Activated naive CD8-positive, alpha-beta T cell (primary cell): ENCODE results near the gene SRRM2.

ENCODE experiments used
- H3K27ac Mint-ChIP-seq: one replicate; pipeline ENCODE4 v1.8.0; 2021; ENCODE audit warnings: mixed read lengths
- H3K27me3 Mint-ChIP-seq: one replicate; pipeline ENCODE4 v1.8.0; 2021; ENCODE audit warnings: mixed read lengths
- H3K36me3 Mint-ChIP-seq: one replicate; pipeline ENCODE4 v1.8.0; 2021; ENCODE audit warnings: mixed read lengths
- H3K4me1 Mint-ChIP-seq: one replicate; pipeline ENCODE4 v1.8.0; 2021; ENCODE audit warnings: low read depth, mixed read lengths
- H3K4me3 Mint-ChIP-seq: one replicate; pipeline ENCODE4 v1.8.0; 2021; ENCODE audit warnings: mild to moderate bottlenecking, mixed read lengths
- H3K9me3 Mint-ChIP-seq: one replicate; pipeline ENCODE4 v1.8.0; 2021; ENCODE audit warnings: low read depth, mixed read lengths

Gene SRRM2

GRCh38 chr16:2711370-2712062 is 40.9 kb upstream of the SRRM2 start:
- no peaks in the 10 kb centered on the region for H3K27me3 Mint-ChIP-seq
- H3K4me3 Mint-ChIP-seq, result no peak overlapping the region
- H3K9me3 Mint-ChIP-seq, result no peaks in the 10 kb centered on the region
- H3K27ac Mint-ChIP-seq, result no peak overlapping the region
- H3K4me1 Mint-ChIP-seq, result peaks cover 5% of the 10 kb centered on the region
- no peaks in the 10 kb centered on the region for H3K36me3 Mint-ChIP-seq

DNA sequence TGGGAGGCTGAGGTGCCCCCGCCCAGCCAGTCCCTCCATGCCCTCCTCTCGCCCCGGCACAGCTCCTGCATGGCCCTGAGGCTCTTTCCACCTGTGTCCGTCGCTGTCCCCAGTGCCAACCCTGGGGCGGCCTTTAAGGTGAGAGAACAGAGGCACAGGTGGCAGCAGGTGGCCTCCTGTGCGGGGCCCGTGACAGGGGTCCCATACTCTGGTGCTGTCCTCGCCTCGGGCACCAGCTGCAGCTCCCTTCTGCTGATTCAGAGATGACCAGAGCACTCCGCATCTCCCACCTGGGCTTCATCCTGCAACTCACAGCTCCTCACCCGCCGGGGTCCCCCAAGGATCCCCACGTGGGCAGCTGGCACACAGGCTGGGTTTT is 40.4 kb upstream of the SRRM2 start:
- Mint-ChIP-seq H3K36me3 (no peaks in the 10 kb centered on the region), H3K27me3 (no peaks in the 10 kb centered on the region), H3K4me3 (no peak overlapping the region)

GRCh38 chr16:2712546-2712945 is 39.9 kb upstream of the SRRM2 start:
- H3K4me3 Mint-ChIP-seq, result no peak overlapping the region
- H3K36me3 Mint-ChIP-seq, result no peaks in the 10 kb centered on the region
- H3K9me3 Mint-ChIP-seq, result no peaks in the 10 kb centered on the region
- H3K27ac Mint-ChIP-seq, result no peak overlapping the region
- H3K4me1 Mint-ChIP-seq, result peaks cover 5% of the 10 kb centered on the region
- no peaks in the 10 kb centered on the region for H3K27me3 Mint-ChIP-seq

More for the DNA sequence above, 40.4 kb upstream of the SRRM2 start:
- Mint-ChIP-seq H3K27ac (no peak overlapping the region), H3K4me1 (peaks cover 5% of the 10 kb centered on the region), H3K9me3 (no peaks in the 10 kb centered on the region)

DNA sequence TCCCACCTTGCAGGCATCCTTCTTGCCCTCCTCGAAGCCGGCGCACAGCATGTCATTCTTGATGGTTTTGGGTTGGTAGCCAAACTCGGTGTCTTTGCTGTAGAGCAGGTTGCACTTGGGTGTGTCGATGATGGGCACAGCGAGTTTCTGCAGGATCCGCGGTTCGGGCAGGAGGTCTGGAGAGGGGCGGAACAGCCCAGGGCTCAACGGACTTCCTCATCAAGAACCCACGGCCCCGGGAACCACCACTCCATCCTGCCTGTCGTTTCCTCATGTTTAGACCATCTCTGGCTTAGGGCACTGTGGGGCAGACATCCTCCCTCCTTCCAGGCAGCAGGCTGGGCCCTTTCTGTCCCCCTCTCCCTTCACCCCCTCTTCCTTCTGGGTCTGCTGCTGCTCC is 38.9 kb upstream of the SRRM2 start:
- Mint-ChIP-seq H3K27ac (peak overlapping the region; percentile 22), H3K4me3 (no peak overlapping the region), H3K4me1 (peaks cover 5% of the 10 kb centered on the region)

DNA sequence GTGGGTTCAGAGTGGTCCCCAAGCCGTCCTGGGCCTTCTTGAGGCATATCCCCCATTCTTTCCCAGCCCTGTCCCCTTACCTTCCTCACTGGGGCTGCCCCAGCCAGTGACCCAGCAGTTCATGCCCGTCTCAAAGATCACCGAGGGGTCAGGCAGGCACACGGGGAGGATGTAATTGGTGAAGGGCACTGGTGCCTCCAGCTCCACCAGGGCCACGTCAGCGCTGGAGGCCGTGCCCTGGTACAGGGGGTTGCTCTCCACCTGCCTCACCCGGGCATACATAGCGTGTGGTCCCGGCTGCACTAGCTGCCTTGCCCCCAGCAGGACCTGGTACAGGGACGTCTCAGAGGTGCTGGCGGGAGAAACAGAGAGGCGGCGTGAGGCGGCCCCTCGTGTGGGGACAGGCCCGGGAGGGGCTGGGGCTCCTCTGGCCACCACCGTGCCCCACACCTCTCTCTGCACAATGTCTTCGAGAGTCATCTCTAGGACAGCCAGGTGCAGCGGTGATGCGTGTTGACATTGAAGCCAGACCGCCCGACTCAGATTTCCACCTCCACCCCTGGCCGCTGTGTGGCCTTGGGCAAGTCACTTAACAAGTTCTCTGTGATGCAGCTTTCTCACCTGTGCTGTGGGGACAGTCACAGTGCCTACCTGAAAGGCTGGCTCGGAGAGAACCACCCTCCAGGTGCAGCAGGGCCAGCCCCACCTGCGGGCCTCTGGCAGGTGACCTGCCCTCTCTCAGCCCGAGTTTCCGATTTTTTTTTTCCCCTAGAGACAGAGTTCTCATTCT is 38.3 kb upstream of the SRRM2 start:
- no peaks in the 10 kb centered on the region for H3K27me3 Mint-ChIP-seq
- no peaks in the 10 kb centered on the region for H3K9me3 Mint-ChIP-seq
- no peak overlapping the region for H3K27ac Mint-ChIP-seq

More for the DNA sequence above, 38.9 kb upstream of the SRRM2 start:
- H3K9me3 Mint-ChIP-seq, result no peaks in the 10 kb centered on the region
- H3K36me3 Mint-ChIP-seq, result no peaks in the 10 kb centered on the region
- no peaks in the 10 kb centered on the region for H3K27me3 Mint-ChIP-seq

DNA sequence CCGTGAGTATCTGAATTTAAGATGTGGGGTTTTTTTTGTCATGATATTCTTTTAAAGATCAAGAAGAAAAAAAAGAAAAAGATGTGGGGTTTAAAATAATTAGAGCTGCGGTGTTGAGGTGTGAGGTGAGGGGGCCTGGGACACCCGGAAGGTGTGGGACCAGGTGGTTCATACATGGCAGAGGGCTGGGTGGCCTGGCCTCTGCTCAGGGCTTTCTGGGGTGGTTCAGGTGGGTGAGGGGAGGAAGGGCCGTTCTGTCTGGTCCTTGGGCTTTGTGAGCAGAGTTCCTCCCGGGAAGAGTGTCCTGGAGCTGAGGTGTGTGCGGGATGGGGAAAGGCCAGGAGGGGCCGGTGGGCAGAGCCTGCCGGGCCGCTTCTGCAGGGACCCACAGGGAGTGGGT is 37.4 kb upstream of the SRRM2 start:
- H3K4me1 Mint-ChIP-seq, result peaks cover 5% of the 10 kb centered on the region
- no peaks in the 10 kb centered on the region for H3K36me3 Mint-ChIP-seq
- no peaks in the 10 kb centered on the region for H3K27me3 Mint-ChIP-seq
- peak overlapping the region; percentile 7 for H3K4me3 Mint-ChIP-seq
- peak overlapping the region; percentile 16 for H3K27ac Mint-ChIP-seq
- H3K9me3 Mint-ChIP-seq, result no peaks in the 10 kb centered on the region

More for the DNA sequence above, 38.3 kb upstream of the SRRM2 start:
- Mint-ChIP-seq H3K4me3 (no peak overlapping the region), H3K4me1 (peaks cover 5% of the 10 kb centered on the region), H3K36me3 (no peaks in the 10 kb centered on the region)

GRCh38 chr16:2715519-2715918 is 36.9 kb upstream of the SRRM2 start:
- Mint-ChIP-seq H3K36me3 (no peaks in the 10 kb centered on the region), H3K4me1 (peaks cover 5% of the 10 kb centered on the region), H3K4me3 (no peak overlapping the region), H3K27me3 (no peaks in the 10 kb centered on the region), H3K27ac (no peak overlapping the region), H3K9me3 (no peaks in the 10 kb centered on the region)

DNA sequence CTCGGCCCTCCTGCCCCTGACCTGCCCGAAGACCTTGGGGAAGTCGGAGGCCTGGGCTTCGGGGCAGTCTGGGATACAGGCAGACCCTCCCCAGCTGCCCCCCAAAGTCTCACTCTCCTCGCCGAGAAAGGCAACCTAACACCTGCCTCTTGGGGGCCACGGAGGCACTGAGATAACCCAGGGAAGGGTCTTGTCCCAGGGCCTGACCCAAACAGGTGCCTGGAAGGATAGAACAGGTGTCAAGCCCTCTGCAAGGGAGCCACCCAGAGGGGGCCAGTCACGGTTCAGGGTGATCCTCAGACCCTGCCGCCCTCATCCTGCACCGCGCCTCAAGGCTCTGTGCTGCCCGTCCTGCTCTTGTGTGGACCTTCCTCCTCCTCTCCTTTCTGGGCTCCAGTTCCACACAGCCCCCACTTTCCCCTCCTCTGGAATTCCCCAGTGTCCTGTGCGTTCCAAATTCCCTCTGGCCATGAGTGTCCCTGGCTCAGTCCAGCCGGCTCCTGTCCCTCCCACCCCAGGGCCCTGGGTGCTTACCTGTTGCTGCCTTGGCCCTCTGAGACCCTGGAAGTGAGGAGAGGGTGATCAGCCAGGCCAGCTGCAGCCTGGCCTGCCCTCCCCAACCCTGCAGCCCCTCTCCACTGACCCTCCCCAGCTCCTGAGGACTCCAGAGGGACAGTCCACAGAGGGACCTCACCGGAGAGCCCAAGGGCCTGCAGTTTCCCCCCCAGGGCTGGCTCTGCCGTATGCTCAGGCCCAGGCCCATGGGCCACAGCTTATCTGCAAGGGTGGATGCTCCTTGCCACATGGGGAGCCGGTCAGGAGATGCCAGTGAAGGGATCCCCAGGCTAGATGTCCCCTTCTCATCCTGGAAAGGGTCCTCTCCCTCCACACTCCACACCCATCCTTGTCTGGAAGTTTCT is 36.2 kb upstream of the SRRM2 start:
- Mint-ChIP-seq H3K27me3 (no peaks in the 10 kb centered on the region), H3K9me3 (no peaks in the 10 kb centered on the region), H3K36me3 (no peaks in the 10 kb centered on the region), H3K27ac (no peak overlapping the region), H3K4me1 (peaks cover 5% of the 10 kb centered on the region), H3K4me3 (no peak overlapping the region)

DNA sequence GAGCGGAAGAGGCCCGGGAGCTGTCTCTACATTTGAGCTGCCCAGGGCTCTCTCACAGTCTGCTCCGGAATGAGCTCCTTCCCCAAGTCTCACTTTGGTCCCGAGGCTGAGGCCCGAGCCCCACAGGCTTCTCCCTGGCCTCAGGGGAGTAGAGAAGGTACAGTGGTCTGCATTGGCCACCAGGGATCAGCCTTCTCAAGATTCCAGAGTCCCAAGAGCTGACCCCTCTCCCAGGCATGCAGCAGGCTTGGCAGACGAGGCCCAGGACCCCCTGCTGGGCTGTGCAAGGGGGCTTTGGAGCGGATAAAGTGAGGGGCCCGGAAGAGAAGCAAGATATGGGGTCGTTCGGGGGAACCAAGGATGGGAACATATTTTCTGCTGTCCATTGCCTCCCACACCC is 35.5 kb upstream of the SRRM2 start:
- Mint-ChIP-seq H3K9me3 (no peaks in the 10 kb centered on the region), H3K4me3 (no peak overlapping the region), H3K27me3 (no peaks in the 10 kb centered on the region), H3K4me1 (peaks cover 5% of the 10 kb centered on the region), H3K36me3 (no peaks in the 10 kb centered on the region), H3K27ac (no peak overlapping the region)

DNA sequence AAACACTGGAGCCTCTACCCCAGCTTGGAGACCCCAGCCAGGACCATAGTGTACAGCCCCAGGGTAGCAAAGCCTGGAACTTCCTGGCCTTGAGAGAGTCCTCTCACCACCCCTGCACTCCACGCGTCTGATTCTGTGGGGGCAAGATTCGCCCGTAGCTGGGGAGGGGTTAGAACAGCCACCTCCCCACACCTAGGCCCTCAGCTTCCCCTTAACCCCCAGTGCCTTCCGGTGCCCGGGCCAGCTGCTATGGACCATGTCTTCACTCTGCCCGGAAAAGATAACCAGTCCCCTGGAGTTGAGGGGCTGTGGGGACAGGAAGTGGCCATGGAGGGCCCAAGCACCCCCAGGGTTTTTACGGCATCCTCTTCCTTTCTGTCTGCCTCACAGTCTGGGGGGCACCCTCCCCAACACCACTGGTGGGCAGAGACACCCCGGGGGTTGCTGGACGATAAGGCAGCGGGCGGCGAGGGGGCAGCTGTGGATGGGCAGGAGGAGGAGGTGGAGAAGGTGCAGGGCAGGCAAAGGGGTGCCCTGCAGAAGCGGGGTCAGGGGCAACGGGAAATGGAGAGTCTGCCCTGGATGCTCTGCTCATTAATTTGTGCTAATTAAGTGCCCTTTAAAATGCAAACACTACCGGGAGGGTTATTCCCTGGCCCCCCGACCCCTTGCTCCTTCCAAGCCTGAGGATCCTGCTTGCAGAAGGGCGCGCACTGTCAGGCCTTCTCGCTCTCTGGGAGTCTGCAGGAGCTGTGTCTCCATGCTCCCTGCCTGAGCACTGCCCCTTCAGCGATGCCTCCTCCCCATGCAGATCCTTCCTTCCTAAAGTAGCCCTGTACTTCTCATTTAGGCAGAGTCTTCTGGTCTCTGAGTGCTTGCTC is 34.8 kb upstream of the SRRM2 start:
- no peaks in the 10 kb centered on the region for H3K36me3 Mint-ChIP-seq
- H3K9me3 Mint-ChIP-seq, result no peaks in the 10 kb centered on the region
- no peak overlapping the region for H3K4me3 Mint-ChIP-seq

DNA sequence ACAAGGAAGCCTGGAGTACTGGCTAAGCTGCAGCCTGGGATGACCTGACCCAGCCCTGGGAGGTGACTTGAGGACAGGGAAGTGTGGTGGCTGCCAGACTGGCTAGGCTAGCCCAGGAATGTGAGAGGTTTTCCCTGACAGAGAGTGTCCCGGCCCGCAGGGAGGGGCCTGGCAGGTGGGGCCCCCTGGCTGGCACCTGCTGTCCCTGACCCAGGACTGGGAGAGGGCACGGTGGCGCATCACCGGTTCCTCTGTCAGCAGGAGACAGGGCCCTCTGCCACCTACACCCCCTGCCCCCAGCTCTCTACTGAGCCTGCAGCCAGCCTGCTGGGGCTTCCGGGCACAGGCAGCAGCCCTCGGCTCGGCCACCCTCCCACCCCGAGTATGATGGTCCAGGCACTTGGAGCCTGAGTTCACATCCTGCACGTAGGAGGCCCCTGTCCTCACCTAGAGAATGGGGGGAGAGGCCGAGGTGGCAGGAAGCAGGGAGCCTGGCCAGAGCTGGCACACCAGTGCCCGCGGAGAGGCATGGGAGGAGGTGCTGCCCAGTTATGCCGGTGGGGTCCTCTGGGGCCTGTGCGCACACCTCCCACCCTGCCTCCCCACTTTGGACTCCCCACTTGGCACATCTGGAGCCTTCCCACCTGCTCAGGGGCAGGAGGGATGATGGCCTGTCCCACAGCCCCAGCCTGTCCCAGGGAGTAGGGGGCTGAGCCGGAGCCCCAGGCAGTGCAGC is 32.9 kb upstream of the SRRM2 start:
- Mint-ChIP-seq H3K4me1 (peaks cover 6% of the 10 kb centered on the region), H3K9me3 (no peaks in the 10 kb centered on the region), H3K4me3 (peak overlapping the region; percentile 10), H3K36me3 (no peaks in the 10 kb centered on the region), H3K27me3 (peaks cover 4% of the 10 kb centered on the region), H3K27ac (no peak overlapping the region)

More for the DNA sequence above, 34.8 kb upstream of the SRRM2 start:
- Mint-ChIP-seq H3K27me3 (no peaks in the 10 kb centered on the region), H3K4me1 (peaks cover 6% of the 10 kb centered on the region), H3K27ac (no peak overlapping the region)

- Mint-ChIP-seq H3K4me3 (peak within 1 kb of the TSS; percentile 76), H3K4me1 (peaks cover 4% of the 10 kb centered on the region), H3K36me3 (no peaks in the 10 kb centered on the region), H3K27ac (peak within 1 kb of the TSS; percentile 50), H3K9me3 (no peaks in the 10 kb centered on the region), H3K27me3 (peaks cover 4% of the 10 kb centered on the region)
Observed at GRCh38 chr16:2720064-2720457, 32.4 kb upstream of the SRRM2 start, which contains the start of gene PRSS27. TSS of gene PRSS27 (minus strand) at chr16:2720224. CDS start at chr16:2720160, 64 bp downstream.

GRCh38 chr16:2720719-2721633 is 31.5 kb upstream of the SRRM2 start:
- Mint-ChIP-seq H3K4me3 (peak overlapping the region; percentile 76), H3K4me1 (peaks cover 1% of the 10 kb centered on the region), H3K36me3 (no peaks in the 10 kb centered on the region)

More at GRCh38 chr16:2720719-2721633, 31.5 kb upstream of the SRRM2 start:
- Mint-ChIP-seq H3K9me3 (no peaks in the 10 kb centered on the region), H3K27me3 (peaks cover 9% of the 10 kb centered on the region), H3K27ac (peak overlapping the region; percentile 50)
